ENCODE data around the gene EPB41L1.
A peak's percentile ranks its signal among the peaks of the same experiment; 100 is the strongest.

Gene EPB41L1

GRCh38 chr20:36155991-36156390 is 1.5 kb downstream of the EPB41L1 start:
- DNase-seq (ENCODE audit: low read depth): no peak

GRCh38 chr20:36157610-36158009 is 3.1 kb downstream of the EPB41L1 start:
- no peak for DNase-seq (ENCODE audit: low read depth)

- no peak for DNase-seq (ENCODE audit: low read depth)
Measured at GRCh38 chr20:36158160-36158741, 3.7 kb downstream of the EPB41L1 start.

DNA sequence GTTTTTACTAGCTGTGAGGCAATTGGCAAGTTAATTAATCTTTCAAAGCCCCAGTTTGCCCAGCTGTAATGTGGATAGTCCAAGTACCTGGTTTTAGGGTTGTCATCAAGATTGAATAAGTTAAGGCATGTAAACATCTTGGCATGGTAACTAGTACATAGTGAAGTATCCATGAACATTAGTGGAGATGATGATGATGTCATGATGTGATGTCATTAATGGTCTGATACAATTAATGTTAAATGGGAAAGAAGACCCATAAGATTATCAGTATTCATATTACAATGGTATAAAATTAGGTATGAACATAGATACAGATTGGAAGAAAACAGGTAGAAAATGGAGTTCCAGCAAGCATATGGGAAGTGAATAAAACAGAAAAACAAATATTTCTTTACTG is 5.3 kb downstream of the EPB41L1 start:
- no peak for DNase-seq (ENCODE audit: low read depth)

DNA sequence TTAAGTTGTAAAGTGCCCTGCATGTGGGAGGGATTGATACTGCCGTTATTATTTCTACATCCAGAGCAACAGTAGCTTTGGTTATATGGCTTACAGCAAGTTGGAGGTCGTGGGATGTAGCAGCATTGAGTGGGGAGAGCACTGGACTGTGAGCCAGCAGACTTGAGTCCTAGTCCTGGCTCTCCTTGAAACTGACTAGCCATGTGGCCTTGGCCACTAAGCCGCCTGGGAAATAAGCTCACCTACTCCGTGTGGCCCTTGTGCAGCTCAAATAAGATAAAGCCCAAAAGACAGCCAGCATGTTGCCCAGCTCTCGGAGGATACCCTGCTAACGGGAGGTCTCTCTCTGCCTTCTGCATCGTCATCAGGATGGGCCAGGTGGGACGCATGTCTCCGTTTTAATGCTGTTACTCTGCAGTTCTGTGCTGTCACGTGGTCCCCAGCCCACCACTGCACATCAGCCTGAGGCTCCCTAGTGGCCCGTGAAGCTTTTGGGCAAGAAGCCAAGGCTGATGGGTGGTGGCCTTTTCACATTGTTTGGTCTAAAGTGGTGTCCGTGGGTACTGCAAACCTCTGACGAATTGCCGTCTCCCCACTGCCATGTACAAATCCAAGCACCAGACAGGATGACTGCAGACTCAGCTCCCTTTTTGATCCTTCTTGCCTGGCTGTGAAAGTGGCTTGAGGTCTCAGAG is 7.9 kb downstream of the EPB41L1 start:
- no peak for DNase-seq (ENCODE audit: low read depth)

GRCh38 chr20:36167902-36168503 is 13.5 kb downstream of the EPB41L1 start:
- peak; percentile 67 for DNase-seq (ENCODE audit: low read depth)

DNA sequence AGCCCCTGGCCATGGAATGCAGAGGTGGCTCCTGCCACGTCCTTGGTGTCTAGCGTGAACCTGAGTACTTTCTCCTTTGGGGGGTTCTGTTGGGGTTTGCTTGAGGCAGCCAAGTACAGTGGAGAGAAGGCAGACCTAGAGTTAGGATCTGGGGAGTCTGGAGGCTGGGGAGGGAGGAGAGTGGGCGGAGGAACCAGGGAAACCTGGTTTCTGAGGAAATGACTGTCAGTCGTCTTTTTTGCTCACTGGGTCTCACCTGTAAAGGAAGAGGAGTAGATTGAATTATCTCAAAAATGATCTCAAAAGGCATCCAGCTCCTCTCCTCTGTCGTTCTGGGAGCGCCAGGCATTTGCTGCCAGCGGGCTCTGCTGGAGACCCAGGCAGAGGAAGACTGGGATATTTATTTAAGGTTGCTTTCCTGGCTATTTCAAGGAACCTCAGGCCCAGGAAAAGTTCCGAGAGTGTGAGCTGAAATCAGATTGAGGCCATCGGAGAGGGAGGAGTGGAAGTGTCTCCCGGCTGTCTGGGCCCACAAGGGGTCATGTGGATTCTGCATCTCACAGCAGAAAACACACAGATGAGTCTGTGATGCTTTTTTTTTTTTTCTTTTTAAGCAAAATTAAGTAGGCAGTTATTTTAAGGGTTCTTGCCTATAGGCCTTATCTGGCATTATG is 16.1 kb downstream of the EPB41L1 start:
- DNase-seq (ENCODE audit: low read depth): no peak

- DNase-seq (ENCODE audit: low read depth): no peak
Measured at GRCh38 chr20:36173451-36173933, 19.0 kb downstream of the EPB41L1 start.

- no peak for DNase-seq (ENCODE audit: low read depth)
Measured at GRCh38 chr20:36175016-36175415, 20.5 kb downstream of the EPB41L1 start.

- no peak for DNase-seq (ENCODE audit: low read depth)
Measured at GRCh38 chr20:36175475-36175995, 21.0 kb downstream of the EPB41L1 start.

GRCh38 chr20:36177716-36178115 is 23.2 kb downstream of the EPB41L1 start:
- no peak for DNase-seq (ENCODE audit: low read depth)

GRCh38 chr20:36179170-36179945 is 24.8 kb downstream of the EPB41L1 start:
- no peak for DNase-seq (ENCODE audit: low read depth)

- DNase-seq (ENCODE audit: low read depth): no peak
Measured at GRCh38 chr20:36180323-36180722, 25.8 kb downstream of the EPB41L1 start.

- peak; percentile 83 for DNase-seq (ENCODE audit: low read depth)
Measured at GRCh38 chr20:36181934-36182603, 27.5 kb downstream of the EPB41L1 start.

DNA sequence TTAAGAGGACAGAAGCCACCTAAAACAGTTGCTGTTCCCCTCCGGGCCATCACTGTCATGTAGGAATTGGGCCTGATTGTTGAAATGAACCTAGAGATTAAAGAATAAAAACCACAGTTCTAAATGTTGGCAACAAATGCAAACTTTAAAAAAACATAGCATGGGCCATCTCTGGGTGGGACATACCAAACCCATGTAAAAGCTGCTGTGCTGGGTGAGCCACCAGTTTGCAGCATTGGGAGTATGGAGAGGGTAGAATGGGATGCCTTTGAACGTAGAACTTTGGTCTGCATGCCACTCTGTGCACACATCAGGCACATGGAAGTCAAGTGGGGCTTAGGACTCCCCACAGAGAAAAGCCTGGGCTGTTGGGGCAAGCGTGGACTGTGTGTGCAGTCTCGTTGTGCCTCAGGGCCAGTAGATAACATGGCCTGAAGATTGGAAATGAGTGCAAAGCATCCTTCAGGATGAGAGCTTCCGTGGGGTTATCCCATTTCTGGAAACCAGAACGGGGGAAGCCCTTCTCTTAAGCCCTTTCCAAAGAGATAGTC is 28.1 kb downstream of the EPB41L1 start:
- no peak for DNase-seq (ENCODE audit: low read depth)

DNA sequence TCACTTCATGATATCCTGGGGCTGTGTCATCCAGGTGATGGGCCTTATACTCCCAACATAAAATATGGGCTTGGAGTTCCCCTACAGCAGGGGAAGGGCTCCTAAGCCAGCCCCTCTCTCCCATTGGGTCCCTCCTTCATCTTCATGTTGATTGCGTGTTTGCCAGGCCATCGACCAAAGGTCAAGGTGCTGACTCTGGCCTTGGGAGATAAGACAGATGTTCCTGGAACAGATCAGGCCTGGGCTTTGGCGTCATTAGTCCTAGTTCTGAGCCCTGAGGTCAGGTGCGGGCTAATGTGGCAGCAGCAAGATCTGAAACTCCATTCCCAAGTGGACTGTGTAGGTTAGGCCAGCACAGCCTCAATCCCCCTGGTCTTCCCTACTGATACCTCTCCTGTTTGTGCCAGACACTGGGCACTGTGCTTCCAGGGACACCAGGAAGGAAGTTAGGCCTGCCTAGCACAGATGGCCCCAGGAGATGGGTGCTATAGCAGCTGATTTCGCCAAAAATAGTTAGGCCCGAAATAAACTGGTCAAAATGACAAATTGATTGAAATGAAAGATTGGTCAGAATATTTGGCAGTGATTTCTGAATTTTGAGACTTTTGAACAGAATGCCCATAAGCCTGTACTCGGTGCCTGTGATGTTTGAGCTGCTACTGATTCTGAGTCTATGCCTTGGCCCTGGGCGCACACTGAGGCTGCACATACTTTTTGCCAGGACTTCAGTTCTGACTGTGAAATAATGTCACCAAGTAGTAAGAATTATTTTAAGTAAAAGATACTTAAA is 28.8 kb downstream of the EPB41L1 start:
- no peak for DNase-seq (ENCODE audit: low read depth)

- DNase-seq (ENCODE audit: low read depth): no peak
Measured at GRCh38 chr20:36184816-36185776, 30.6 kb downstream of the EPB41L1 start.

DNA sequence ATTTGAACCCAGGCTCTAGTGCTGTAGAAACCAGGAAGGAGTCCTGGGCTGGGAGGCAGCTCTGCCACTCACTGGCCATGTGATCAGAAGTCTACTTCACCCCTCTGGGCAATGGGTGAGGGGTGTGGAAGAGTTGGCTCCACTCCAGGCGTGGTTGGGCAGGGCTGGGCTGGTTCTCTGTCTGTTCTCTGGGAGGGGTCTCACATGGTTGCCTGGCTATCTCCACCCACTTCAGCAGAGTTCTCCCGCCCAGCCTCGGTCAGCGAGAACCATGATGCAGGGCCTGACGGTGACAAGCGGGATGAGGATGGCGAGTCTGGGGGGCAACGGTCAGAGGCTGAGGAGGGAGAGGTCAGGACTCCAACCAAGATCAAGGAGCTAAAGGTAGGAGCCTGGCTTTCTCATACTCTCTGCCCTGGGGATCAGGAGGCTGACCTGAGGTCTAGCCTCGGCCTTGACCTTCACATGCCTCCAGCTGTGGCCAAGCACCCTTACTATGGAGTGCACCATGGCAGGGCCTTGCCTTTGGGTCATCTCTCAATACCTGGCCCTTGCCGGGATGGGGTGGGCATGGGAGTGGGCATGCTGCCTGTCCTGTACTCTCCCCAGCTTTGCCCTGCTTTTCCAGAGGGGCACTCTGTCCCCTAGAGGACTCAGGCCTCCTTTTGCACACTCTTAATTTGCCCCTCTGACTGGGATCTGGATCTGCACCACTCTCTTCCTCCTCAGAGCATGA is 39.6 kb downstream of the EPB41L1 start:
- no peak for DNase-seq (ENCODE audit: low read depth)

Measured in iris pigment epithelial cell (primary cell).